ENCODE results near the gene LIN7A.

GRCh38 chr12:80846952-80847351, 90.8 kb downstream of the LIN7A start:
- TF ChIP-seq CTCF (conservative IDR thresholded peaks at IDR 0.05; ENCODE audit: low read length) (no peak), EZH2phosphoT487 (IDR thresholded peaks at IDR 0.05; ENCODE audit: borderline replicate concordance) (no peak)
